MCF 10A (cell line): Measurements from ENCODE around the gene ATP11B. TPM values are rescaled to one million over a fixed set of nuclear protein-coding genes. Genes with fewer than 3 reads are reported as not detected.

Experiments used
- BruUV-seq: library from RNA; stranded (reverse); fragments of 400-500 nt; replicated peaks from 2 replicates; lab custom pipeline; 2021; lab: Mats Ljungman, UMichigan
- CTCF ChIA-PET: fragments of 300-600 bp; sonication (Branson Sonifier 250); formaldehyde crosslinking; extraction: SDS; loops from one replicate; lab custom pipeline; 2021; ENCODE audit warnings: antibody characterized with exemption, inconsistent platforms; lab: Yijun Ruan, JAX
- POLR2A ChIA-PET: fragments of 300-600, 350-650 bp; sonication (Branson Sonifier 250); formaldehyde crosslinking; extraction: SDS; loops from one replicate; lab custom pipeline; 2020; ENCODE audit warnings: antibody characterized with exemption, inconsistent platforms; lab: Yijun Ruan, JAX
- DNase-seq: peaks from one replicate; pipeline ENCODE4 v3.0.0-alpha.2; 2018; ENCODE audit not compliant: unreplicated experiment
- H3K27ac Mint-ChIP-seq: one replicate; pipeline ENCODE4 v1.8.0; 2022; ENCODE audit warnings: mild to moderate bottlenecking, low read depth, mixed read lengths; ENCODE audit not compliant: unreplicated experiment
- H3K27me3 Mint-ChIP-seq: one replicate; pipeline ENCODE4 v1.8.0; 2022; ENCODE audit warnings: mixed read lengths; ENCODE audit not compliant: insufficient read depth, unreplicated experiment
- H3K36me3 Mint-ChIP-seq: one replicate; pipeline ENCODE4 v1.8.0; 2022; ENCODE audit warnings: mild to moderate bottlenecking, moderate library complexity, mixed read lengths; ENCODE audit not compliant: insufficient read depth, unreplicated experiment
- H3K4me1 Mint-ChIP-seq: one replicate; pipeline ENCODE4 v1.8.0; 2022; ENCODE audit warnings: mixed read lengths; ENCODE audit not compliant: insufficient read depth, unreplicated experiment
- H3K4me3 Mint-ChIP-seq: one replicate; pipeline ENCODE4 v1.8.0; 2022; ENCODE audit warnings: mild to moderate bottlenecking, moderate library complexity, mixed read lengths; ENCODE audit not compliant: unreplicated experiment
- H3K9me3 Mint-ChIP-seq: one replicate; pipeline ENCODE4 v1.8.0; 2022; ENCODE audit warnings: mixed read lengths; ENCODE audit not compliant: unreplicated experiment
- CTCF ChIP-seq: fragments of 200-600 bp; IDR thresholded peaks from one replicate; pipeline ENCODE4 v1.8.0; 2022; ENCODE audit warnings: antibody characterized with exemption, mild to moderate bottlenecking; ENCODE audit not compliant: unreplicated experiment
- intact Hi-C: fragments of 100-400 bp; cut with micrococcal nuclease; formaldehyde crosslinking; loops from 2 replicates; pipeline ENCODE4 v1.14.1; 2022
- total RNA-seq: library from RNA; stranded (reverse); gene quantifications from 2 replicates; pipeline ENCODE4 v1.2.3, GENCODE V29; 2022

Gene ATP11B
- total RNA-seq, 1 experiment from 2014 or later: 66.2 TPM

DNA sequence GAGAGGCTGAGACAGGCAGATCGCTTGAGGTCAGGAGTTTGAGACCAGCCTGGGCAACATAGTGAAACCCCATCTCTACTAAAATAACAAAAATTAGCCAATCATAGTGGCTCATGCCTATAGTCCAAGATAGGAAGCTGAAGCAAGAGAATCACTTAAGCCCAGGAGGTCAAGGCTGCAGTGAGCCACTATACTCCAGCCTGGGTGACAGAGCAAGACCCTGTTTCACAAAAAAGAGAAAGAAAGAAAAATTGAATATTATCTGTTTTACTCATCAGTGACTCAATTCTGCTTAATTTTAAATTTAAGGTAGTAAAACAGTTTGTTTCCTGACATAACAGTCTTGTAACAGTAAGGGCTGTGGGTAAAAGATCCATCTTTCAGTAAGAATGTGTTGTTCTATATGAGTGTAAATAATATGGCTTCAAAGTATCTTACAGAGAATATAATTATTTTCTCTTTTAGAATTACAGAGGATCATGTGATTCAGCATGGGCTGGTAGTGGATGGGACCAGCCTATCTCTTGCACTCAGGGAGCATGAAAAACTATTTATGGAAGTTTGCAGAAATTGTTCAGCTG is 85.8 kb downstream of the ATP11B start:
- no peak for DNase-seq
- no peak for TF ChIP-seq CTCF
- intact Hi-C loops: no loop called here
- Mint-ChIP-seq H3K27ac (no peak overlapping the region), H3K36me3 (peaks cover 73% of the 10 kb centered on the region), H3K27me3 (no peaks in the 10 kb centered on the region), H3K4me1 (no peaks in the 10 kb centered on the region), H3K9me3 (no peaks in the 10 kb centered on the region), H3K4me3 (no peak overlapping the region)
- POLR2A ChIA-PET: no interaction called here
- CTCF ChIA-PET: interaction anchor here (1.3 kb wide), 1 partner anchor 195 kb away, joined by 3 read pairs; no protein-coding TSS in a partner anchor
- BruUV-seq: no TSS peak

GRCh38 chr3:182886497-182886896 is 93.2 kb downstream of the ATP11B start:
- Mint-ChIP-seq H3K4me3 (no peak overlapping the region), H3K27ac (no peak overlapping the region), H3K4me1 (no peaks in the 10 kb centered on the region), H3K36me3 (peaks cover 25% of the 10 kb centered on the region), H3K9me3 (no peaks in the 10 kb centered on the region), H3K27me3 (no peaks in the 10 kb centered on the region)
- TF ChIP-seq CTCF: no peak
- DNase-seq: no peak
- intact Hi-C loops: no loop called here
- CTCF ChIA-PET: interaction anchor here (0.7 kb wide), 1 partner anchor 25 kb away, joined by 3 read pairs; no protein-coding TSS in a partner anchor
- POLR2A ChIA-PET: no interaction called here
- no TSS peak for BruUV-seq

DNA sequence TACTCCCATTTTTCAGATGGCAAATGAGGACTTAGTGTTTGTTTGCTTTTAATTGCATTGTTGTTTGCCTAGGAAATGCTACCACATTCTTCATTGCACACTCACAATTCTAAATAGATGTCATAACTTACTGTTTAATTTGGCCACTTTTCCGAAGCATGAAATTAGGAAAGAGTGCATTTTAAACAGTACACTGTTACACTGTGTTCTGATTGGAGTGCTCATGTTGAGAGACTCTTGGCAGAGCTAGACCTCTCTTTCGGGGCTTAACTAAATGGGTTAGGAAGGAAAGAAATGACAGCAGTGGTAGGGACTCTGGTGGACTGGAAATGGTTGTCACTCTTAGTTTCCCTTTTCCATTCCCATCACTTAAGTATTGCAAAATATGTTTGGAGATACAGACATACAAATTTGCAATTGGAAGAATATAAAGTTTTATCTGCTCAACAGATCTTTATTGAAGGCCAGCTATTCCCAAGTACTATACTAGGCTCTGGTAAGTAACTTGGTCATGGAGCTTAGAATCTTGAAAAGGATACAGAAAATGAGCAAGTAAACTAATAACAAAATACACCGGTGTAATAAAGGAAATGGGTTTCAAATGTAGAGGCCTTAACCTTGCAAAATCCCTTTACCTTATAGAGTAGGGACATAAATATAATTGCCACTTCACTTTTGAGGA is 96.8 kb downstream of the ATP11B start:
- DNase-seq: peak; percentile 56
- Mint-ChIP-seq H3K36me3 (peaks cover 17% of the 10 kb centered on the region), H3K4me1 (no peaks in the 10 kb centered on the region), H3K27me3 (no peaks in the 10 kb centered on the region), H3K27ac (no peak overlapping the region), H3K4me3 (no peak overlapping the region), H3K9me3 (no peaks in the 10 kb centered on the region)
- ChIA-PET CTCF (no interaction called here), POLR2A (interaction anchor here (1.6 kb wide), 1 partner anchor 13 kb away, joined by 6 read pairs; no protein-coding TSS in a partner anchor)
- no peak for TF ChIP-seq CTCF
- intact Hi-C loops: no loop called here
- BruUV-seq: no TSS peak

DNA sequence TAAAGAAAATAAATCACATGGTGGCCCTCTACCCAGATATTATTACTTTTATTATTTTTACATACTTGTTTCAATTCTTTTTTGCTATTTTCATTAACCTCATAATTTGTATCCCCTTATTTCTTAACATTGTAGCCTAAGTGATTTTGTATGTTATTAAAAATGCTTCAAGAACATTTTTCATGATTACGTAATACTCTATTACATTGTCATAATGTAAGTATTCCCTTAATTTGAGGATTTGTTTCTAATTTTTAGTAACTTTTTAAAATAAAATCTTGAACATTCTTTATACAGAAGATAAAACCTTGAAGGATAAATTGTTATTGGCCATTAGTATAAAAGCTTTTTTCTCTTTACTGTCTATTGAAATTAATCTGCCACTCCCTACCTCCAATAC is 98.1 kb downstream of the ATP11B start:
- Mint-ChIP-seq H3K27me3 (no peaks in the 10 kb centered on the region), H3K4me3 (no peak overlapping the region), H3K9me3 (no peaks in the 10 kb centered on the region), H3K27ac (no peak overlapping the region), H3K36me3 (peaks cover 27% of the 10 kb centered on the region), H3K4me1 (no peaks in the 10 kb centered on the region)
- no peak for DNase-seq
- TF ChIP-seq CTCF: no peak
- CTCF ChIA-PET: no interaction called here
- no TSS peak for BruUV-seq
- intact Hi-C loops: no loop called here
- POLR2A ChIA-PET: no interaction called here
